Upper lobe of left lung (tissue), 4 donors: Measurements from ENCODE around the gene GNG11.

Experiments used
- CTCF ChIP-seq, 6 experiments: fragments of 450-650 bp in 4 of 6; fragments of 200-600 bp in 2 of 6; sonication (generic) in 2 of 6; IDR thresholded peaks; one replicate each; pipeline ENCODE4 v1.5.1; 2016 to 2019; ENCODE audit warnings: antibody characterized with exemption in 6 of 6
- POLR2AphosphoS5 ChIP-seq, 2 donors: sonication (generic); formaldehyde crosslinking; IDR thresholded peaks; one replicate each; pipeline ENCODE4 v1.5.1; 2017; ENCODE audit warnings: antibody characterized with exemption in 2 of 2

GRCh38 chr7:93894966-93895640 lies 26.4 kb upstream of the GNG11 start:
- TF ChIP-seq CTCF (IDR thresholded peaks at IDR 0.05), result no peak
- TF ChIP-seq POLR2AphosphoS5 (IDR thresholded peaks at IDR 0.05), result no peak
